DMS153 treated with DMSO at 0.1 percent for 48 hours (cell line): ENCODE measurements around the gene GAL3ST3.
"Not testable (repeated sequence)": the region's sequence is repeated elsewhere in the genome, so short reads cannot be mapped to it uniquely, and the experiment has no call there.

ENCODE experiments used
- DNase-seq: peaks from one replicate; lab custom pipeline; 2025; ENCODE audit not compliant: unreplicated experiment; lab: John Stamatoyannopoulos, UW

Gene GAL3ST3

DNA sequence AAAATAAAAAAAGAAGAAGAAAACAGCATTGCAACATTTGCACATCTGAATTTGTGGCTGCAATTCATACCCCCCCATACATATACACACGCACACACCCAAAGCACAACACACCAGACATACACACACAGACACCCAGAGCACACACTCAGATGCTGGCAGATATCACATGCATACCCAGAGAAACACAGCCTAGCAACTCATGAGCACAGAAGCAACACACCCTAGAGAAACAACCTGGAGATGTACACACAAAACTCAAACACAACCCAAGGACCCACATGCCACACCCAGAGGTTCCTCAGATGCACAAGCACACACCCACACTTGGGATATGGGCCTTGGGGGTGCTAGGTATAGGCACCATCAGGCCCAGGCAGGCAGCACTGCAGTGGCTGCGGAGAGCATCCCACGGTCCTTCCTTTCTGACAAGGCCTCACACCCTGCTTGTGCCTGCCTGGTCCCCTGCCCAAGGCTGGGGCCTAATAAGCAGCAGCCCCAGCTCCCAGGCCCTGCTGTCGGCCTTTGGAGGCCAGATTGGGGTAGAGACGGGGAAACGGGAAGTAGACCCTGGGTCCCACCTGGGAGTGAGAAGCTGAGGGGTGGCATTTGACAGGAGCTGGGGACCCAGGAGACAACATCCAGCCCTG lies 34.0 kb downstream of the GAL3ST3 start:
- no peak for DNase-seq

DNA sequence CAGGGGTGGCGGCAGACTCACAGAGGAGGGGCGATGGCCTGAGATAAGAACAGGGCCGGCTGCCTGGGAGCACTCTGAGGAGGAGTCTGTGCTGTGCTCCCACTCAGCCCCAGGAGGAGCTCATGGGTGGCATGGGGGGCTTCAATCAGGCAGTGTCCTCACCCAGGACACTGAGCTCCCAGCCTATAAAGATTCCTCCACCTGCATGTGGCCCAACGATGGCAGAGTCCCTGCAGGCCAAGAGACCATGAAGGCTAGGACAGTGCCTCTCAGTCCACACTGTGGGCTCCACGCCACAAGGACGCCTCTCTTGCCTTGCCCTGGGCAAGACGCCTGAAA lies 35.2 kb downstream of the GAL3ST3 start:
- no peak for DNase-seq

GRCh38 chr11:66012946-66013761 lies 35.8 kb downstream of the GAL3ST3 start:
- no peak for DNase-seq

DNA sequence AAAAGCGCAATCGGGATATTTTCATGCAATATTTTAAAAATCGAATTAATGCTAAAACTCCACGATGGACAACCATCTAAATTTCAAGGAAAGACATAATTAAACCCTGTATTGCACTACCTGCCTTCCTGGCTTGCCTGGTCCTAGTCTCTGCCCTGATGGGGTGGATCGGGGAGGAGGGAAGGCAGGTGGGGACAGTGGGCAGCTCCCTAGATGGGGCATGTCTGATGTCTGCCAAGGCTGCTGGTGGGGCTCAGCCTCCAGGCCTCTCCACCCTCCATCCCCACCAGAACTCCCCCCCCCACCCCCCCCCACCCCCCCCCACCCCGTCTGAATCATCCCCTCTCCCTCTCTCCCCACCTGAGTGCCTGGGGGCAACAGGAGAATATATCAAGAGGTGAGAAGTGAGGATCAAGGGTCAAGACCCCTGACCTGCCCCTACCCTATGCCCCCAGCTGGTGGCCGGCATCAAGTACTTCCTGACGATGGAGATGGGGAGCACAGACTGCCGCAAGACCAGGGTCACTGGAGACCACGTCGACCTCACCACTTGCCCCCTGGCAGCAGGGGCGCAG lies 36.5 kb downstream of the GAL3ST3 start:
- no peak for DNase-seq

- DNase-seq, result no peak
Observed at GRCh38 chr11:66011785-66012303, 37.1 kb downstream of the GAL3ST3 start, which contains the start of gene CST6. Gene CST6 (plus strand): TSS chr11:66012008. CDS start chr11:66012045, 37 bp downstream.

DNA sequence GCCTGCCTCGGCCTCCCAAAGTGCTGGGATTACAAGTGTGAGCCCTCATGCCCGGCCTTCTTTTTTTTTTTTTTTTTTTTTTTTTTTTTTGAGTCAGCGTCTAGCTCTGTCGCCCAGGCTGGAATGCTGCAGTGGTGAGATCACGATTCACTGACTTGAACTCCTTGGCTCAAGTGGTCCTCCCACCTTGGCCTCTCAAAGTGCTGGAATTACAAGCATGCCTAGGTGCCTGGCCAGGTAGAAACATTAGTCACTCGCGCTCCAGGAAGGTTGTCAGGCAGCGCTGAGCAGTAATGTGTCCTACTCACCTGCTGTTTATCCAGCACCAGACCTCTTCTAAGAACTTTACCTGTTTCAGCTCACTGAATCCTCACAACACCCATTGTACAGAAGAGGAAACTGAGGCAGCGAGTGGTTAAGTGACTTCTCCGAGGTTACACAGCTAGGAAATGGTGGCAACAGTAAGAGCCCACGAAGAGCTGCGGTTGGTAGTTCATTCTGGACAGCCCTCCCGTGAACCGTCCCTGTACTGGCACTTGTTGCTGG lies 37.6 kb downstream of the GAL3ST3 start:
- DNase-seq, result no peak

DNA sequence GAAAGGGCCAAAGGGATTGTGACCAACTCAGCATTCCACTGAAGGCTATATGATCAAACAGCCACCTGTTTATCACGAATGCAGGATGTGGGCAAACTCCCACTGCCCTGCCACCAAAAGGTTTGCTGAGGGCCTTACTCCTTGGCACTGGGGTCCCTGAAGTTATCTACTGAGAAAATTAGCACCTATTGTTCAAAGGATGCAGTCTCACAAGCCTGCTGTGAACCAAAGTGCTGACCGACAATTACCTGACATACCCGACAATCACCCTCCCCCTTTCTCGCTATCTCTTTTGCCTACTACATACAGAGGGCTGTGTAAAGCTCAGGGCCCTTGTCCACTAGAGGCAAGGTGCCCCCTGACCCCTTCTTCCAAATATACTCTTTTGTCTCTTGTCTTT lies 38.9 kb downstream of the GAL3ST3 start:
- DNase-seq, result not testable (repeated sequence)

DNA sequence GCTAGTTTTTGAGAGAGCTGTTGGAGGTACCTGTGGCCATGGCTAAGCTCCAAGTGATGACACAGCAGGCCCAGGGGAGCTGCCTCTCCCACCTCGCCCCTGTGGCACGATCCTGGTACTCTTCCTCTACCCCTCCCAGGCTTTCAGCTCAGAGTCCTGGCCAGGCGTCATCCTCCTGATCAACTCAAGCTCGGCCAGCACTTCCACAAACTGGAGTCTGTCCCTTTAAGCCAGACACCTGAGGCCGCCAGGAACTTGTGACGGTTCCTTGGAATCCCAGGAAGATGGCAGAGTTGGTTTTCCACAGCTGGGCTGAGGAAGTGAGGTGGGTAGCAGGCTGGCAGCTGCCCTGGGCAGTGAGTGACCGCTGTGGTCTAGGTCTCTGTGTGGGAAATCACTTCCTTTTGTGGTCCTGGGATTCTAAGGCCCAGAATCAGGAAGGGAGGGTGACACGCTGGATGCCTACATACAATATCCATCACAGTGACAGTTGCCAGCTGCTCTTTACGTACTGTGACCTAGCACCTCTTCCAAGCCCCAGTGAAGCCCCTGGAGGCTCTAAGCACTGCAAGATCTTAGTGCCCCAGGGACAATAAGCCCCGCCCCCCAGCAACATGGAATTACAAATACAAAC lies 40.4 kb downstream of the GAL3ST3 start:
- DNase-seq, result no peak

DNA sequence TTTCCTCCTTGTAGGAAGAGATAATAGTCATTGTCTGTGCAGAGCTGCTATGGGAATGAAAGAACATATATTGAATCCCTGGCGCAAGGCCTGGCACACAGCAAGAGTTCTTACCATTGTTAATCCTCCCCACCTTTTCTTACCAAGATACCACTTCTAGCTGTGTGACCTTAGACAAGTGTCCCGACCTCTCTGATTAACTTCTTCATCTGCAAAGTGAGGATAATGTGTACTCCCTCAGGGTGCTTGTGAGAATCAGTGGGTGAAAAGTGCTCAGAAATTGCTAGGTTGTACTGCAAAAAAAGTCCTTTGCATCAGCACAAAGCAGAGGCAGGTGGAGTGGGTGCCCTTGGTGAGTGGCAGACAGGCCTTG lies 40.9 kb downstream of the GAL3ST3 start:
- DNase-seq, result no peak

DNA sequence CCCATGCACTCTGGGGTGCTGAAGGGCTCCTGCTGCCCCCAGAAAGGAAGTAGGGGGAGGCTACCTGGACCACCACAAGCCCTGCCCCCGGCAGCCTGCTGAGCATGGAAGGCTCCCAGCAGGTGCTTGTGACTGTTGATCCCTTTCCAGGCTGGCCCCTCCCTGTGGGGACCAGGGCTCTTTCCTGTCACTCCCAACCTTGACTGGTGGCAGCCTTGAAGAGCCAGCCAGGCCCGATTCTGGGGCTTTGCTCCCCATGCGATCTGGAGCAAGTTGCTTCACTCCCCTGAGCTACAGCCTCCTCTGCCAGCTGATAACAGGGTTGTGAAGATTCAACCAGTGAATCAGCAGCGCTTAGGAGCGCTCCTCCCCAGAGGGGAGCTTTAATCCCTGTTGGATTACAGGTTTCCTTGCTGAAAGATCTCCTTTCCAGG lies 41.7 kb downstream of the GAL3ST3 start:
- no peak for DNase-seq

GRCh38 chr11:66006891-66007176 lies 42.1 kb downstream of the GAL3ST3 start:
- no peak for DNase-seq

- DNase-seq, result no peak
Observed at GRCh38 chr11:66006134-66006890, 42.6 kb downstream of the GAL3ST3 start.

DNA sequence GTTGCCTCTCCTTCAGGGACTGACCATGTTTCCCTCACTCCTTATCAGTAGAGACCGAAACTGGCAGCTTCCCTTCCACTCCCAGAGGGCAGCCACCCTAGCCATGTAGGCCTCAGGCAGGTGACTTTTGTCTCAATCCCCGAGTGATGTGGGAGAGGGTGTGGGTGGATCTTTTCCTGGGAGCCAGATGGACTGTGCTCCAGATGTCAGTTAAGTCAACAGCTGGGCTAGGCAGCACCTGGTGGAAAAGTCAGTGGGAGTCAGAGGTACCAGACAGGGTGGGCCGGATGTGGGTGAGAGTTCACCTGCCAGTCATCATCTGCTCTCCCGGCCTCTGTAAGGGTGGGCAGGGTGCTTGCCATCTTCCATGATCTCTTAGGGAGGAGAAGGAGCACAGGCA lies 44.8 kb downstream of the GAL3ST3 start:
- no peak for DNase-seq

- DNase-seq, result no peak
Observed at GRCh38 chr11:66003291-66003690, 45.7 kb downstream of the GAL3ST3 start.

DNA sequence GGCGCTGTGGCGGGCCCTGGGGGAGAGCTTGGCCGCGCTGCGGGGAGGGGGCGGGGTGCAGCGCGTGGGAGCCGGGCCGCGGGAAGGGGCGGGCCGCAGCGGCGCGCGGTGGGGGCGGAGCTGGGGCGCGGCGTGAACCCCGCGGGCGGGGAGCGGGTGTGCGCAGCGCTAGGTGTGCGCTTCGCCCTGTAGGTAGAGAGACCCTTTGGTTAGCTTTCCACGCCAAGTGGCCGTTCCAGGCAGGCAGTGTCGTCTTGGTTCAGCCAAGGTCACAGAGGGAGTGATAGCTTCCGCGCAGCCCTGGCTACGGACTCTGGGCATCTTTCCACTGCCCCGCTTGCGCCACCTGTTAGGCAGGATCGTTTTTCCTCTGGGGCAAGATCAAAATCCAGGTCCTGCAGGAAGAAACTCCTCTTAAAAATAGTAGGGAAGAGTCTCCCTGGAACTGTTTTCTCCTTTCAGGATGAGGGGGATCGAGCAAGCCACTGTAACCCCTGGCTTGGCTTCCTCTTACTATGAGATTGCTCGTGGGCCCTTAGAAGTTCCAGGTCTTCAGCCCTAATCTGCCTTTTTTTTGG lies 46.2 kb downstream of the GAL3ST3 start:
- DNase-seq, result peak; percentile 29

DNA sequence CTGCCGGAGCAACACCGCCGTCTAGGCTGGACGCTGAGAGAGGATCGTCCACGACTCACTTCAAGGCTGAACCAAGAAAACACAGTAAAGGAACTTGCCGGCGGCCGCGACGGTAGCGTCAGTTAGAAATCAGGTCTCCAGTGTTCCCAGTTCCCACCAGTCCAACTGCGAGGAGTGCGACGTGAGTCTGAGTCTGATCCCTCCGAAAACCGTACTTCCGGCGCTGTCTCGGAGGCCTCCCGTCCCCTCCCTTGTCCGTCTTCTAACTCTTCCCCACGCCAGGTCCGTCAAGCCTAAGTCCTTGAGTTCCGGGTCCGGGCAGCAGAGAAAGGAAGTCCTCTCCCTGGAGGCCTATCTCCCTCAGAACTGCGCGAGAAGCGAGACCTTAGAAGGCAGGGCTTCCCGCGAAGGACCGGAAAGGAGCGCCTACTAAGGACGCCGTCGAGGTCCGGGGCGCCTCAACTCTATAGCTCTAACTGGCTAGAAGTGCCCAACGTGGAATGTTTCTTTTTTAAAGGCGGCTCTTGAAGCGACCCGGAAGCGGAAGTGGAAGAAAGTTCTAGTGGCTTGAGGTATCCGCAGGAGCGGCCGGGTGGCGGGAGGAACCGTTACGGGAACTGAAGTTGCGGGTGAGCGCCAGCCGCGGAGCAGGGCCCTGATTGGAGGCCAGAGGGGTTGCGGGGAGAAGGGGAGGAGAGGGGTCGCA lies 46.9 kb downstream of the GAL3ST3 start, which contains the start of the genes BANF1 and EIF1AD:
Gene BANF1 (plus strand): TSS at position 562 of the 706 bp plus-strand sequence. CDS start 748 bp downstream, outside the sequence.
Gene EIF1AD (minus strand): TSS at position 216 of the 706 bp plus-strand sequence. CDS start 1,768 bp downstream, outside the sequence.
- DNase-seq, result peak; percentile 99

DNA sequence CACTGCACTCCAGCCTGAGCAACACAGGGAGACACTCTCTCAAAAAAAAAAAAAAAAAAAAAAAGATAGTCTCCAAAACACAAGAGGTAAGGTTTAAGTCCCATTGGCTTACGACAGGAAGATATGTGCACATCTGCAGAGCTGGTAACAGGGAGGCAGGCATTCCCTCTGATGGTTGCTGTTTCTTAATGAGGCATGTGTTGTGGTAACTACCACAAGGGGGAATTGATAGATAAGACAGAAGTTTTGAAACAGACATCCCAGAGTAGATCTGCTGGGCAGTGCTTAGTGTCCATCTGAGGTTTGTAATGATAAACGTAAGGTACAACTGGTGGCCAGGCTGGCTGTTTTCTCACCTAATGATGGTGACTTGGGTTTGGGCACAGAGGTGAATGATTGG lies 51.7 kb downstream of the GAL3ST3 start:
- no peak for DNase-seq

DNA sequence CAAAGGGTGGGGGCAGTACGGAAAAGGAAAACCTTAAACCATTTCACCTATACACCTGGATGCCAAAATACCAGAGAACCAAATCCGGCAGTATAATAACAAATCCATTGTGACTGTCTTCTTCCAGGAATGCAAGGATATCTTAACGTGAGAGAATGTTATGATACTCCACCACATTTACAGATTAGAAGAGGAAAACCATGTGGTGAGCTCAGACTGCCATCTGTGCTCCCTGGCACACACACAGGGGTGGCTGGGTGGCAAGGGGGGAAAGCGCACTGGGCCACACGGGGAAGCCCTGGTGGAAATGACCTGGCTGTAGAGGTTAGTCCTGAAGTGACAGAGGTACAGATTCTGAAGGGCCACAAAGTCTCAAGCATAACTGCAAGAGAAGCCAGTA lies 56.9 kb downstream of the GAL3ST3 start:
- no peak for DNase-seq
